Ovary (tissue), 3 donors: ENCODE data around the gene KIF23.

Experiments
- CTCF ChIP-seq, 3 donors: fragments of 450-650 bp in 2 of 3; fragments of 200-600 bp in 1 of 3; IDR thresholded peaks; one replicate each; pipeline versions ENCODE4 v1.5.1 to v1.8.0; 2016 to 2022; ENCODE audit warnings: antibody characterized with exemption in 3 of 3, mild to moderate bottlenecking in 1 of 3
- EP300 ChIP-seq: sonication (generic); formaldehyde crosslinking; IDR thresholded peaks from one replicate; pipeline ENCODE4 v1.6.1; 2017; ENCODE audit warnings: antibody characterized with exemption
- POLR2A ChIP-seq: fragments of 450-650 bp; IDR thresholded peaks from one replicate; pipeline ENCODE4 v1.6.1; 2017; ENCODE audit warnings: antibody characterized with exemption, mild to moderate bottlenecking, moderate library complexity
- donor health status: DM: no; HTN: no; CAD: no.

GRCh38 chr15:69405110-69405509 is 9.0 kb upstream of the KIF23 start:
- TF ChIP-seq POLR2A (no peak), CTCF (IDR thresholded peaks at IDR 0.05) (no peak), EP300 (no peak)
